Aorta (tissue), 5 donors: Measurements from ENCODE around the gene GGT5. TPM values are rescaled to one million over a fixed set of nuclear protein-coding genes. Genes with fewer than 3 reads are reported as not detected.
A peak's percentile ranks its signal among the peaks of the same experiment; 100 is the strongest.
"Not testable (repeated sequence)": the region's sequence is repeated elsewhere in the genome, so short reads cannot be mapped to it uniquely, and the experiment has no call there.

Experiments used
- ATAC-seq: fragments of 200-7000 bp; cut with Tn5 transposase; one replicate; pipeline ENCODE4 v1.9.1; 2022; ENCODE audit warnings: moderate library complexity; ENCODE audit not compliant: low FRiP score
- DNase-seq, 2 donors: peaks; one replicate each; pipeline ENCODE4 v3.0.0-alpha.2; 2020
- H3K27ac ChIP-seq, 2 donors: one replicate each; pipeline ENCODE4 v1.5.1; 2013; ENCODE audit warnings: low read length in 2 of 2, mild to moderate bottlenecking in 2 of 2, moderate library complexity in 2 of 2, control low read depth in 1 of 2, inconsistent platforms in 1 of 2, low read depth in 1 of 2
- H3K27me3 ChIP-seq, 2 donors: one replicate each; pipeline ENCODE4 v1.6.1; 2013; ENCODE audit warnings: control low read depth in 1 of 2, low read length in 1 of 2, mild to moderate bottlenecking in 1 of 2, moderate library complexity in 1 of 2; ENCODE audit not compliant: insufficient read depth in 2 of 2, control insufficient read depth in 1 of 2
- H3K36me3 ChIP-seq, 2 donors: one replicate each; pipeline ENCODE4 v1.6.1; 2013; ENCODE audit warnings: control low read depth in 1 of 2, low read length in 1 of 2, mild to moderate bottlenecking in 1 of 2; ENCODE audit not compliant: insufficient read depth in 2 of 2, control insufficient read depth in 1 of 2
- H3K4me1 ChIP-seq, 2 donors: one replicate each; pipeline ENCODE4 v1.6.1; 2013; ENCODE audit warnings: low read length in 2 of 2, control low read depth in 1 of 2, mild to moderate bottlenecking in 1 of 2, moderate library complexity in 1 of 2; ENCODE audit not compliant: insufficient read depth in 2 of 2, control insufficient read depth in 1 of 2
- H3K4me3 ChIP-seq, 2 donors: one replicate each; pipeline ENCODE4 v1.5.1; 2013; ENCODE audit warnings: low read length in 2 of 2, control low read depth in 1 of 2, mild to moderate bottlenecking in 1 of 2
- H3K9me3 ChIP-seq: one replicate; pipeline ENCODE4 v1.6.1; 2013; ENCODE audit warnings: mild to moderate bottlenecking, low read length; ENCODE audit not compliant: control insufficient read depth
- WGBS, 2 donors: extraction: QIAGEN DNeasy Blood & Tissue Kit; methylation state at CpG; one replicate each; pipeline ENCODE4 v1.1.7; 2013; 5-methylcytosine and 5-hydroxymethylcytosine counted together
- intact Hi-C, 2 donors: fragments of 100-400 bp; cut with DNase I; formaldehyde crosslinking; loops; one replicate each; pipeline versions ENCODE4 v1.14.2 to v1.15.0; 2022
- long read RNA-seq, 2 donors: library from polyadenylated mRNA; unstranded; transcript quantifications; one replicate each; pipeline ENCODE4 v2.0.0, GENCODE V29; 2020 to 2021
- polyA plus RNA-seq, 2 donors: library from polyadenylated mRNA; stranded (reverse); fragments of 200-250 nt; gene quantifications; one replicate each; pipeline ENCODE4 v1.2.3, GENCODE V29; 2013
- total RNA-seq, 2 donors: library from RNA; stranded (reverse); fragmentation: NEBNext Ultra II Directional; extraction: Animal tissue kit (Norgen Biotek cat#: 25700); gene quantifications; one replicate each; pipeline ENCODE4 v1.2.1, GENCODE V29; 2021
- donor health status: healthy with polysubstance abuse.
- donor health status: Bipolar disorder and iron deficiency.
- donor health status: DM: no; HTN: no; CAD: no.
- donor health status: DM: no; HTN: no; CAD: no.
- donor health status: DM: yes; HTN: yes; CAD: no.

The GGT5 gene, protein sequence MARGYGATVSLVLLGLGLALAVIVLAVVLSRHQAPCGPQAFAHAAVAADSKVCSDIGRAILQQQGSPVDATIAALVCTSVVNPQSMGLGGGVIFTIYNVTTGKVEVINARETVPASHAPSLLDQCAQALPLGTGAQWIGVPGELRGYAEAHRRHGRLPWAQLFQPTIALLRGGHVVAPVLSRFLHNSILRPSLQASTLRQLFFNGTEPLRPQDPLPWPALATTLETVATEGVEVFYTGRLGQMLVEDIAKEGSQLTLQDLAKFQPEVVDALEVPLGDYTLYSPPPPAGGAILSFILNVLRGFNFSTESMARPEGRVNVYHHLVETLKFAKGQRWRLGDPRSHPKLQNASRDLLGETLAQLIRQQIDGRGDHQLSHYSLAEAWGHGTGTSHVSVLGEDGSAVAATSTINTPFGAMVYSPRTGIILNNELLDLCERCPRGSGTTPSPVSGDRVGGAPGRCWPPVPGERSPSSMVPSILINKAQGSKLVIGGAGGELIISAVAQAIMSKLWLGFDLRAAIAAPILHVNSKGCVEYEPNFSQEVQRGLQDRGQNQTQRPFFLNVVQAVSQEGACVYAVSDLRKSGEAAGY
- total RNA-seq: 10 to 100 TPM; 50.8 to 61.6 TPM
- 100 to 1,000 TPM in 1 of 2 donors, 10 to 100 TPM in 1; 52.3 to 434 TPM for polyA plus RNA-seq
- long read RNA-seq, donor 1, transcript GGT5-202 (12 exons, 2,494 nt): major isoform, 160 of 358 reads
- long read RNA-seq, donor 1, transcript GGT5-201 (11 exons, 2,334 nt): minor isoform, 32 of 358 reads
- long read RNA-seq, donor 1, transcript GGT5-203 (12 exons, 2,408 nt): minor isoform, 20 of 358 reads
- long read RNA-seq, donor 1, partial matches to known transcripts: 38 of 358 reads
- long read RNA-seq, donor 1, other reads (novel, unspliced or antisense): 107 of 358 reads
- long read RNA-seq, donor 2, transcript GGT5-201 (11 exons, 2,334 nt): minor isoform, 5 of 73 reads
- long read RNA-seq, donor 2, transcript GGT5-202 (12 exons, 2,494 nt): major isoform, 32 of 73 reads
- long read RNA-seq, donor 2, partial matches to known transcripts: 11 of 73 reads
- long read RNA-seq, donor 2, other reads (novel, unspliced or antisense): 22 of 73 reads

GRCh38 chr22:24245030-24245431, at the start of gene GGT5:
Gene GGT5 (minus strand): TSS chr22:24245082. CDS start chr22:24244725, 357 bp downstream.
- H3K9me3 ChIP-seq, ATAC-seq, H3K4me1 ChIP-seq, H3K4me3 ChIP-seq, H3K36me3 ChIP-seq, H3K27me3 ChIP-seq, intact Hi-C loops: not testable (repeated sequence)
- peak within 1 kb of the TSS in 1 of 2 donors; percentile 27 for H3K27ac ChIP-seq
- DNase-seq: peak in 1 of 2 donors; percentile 76
- 15 to 16% methylated on average over 9 to 12 of the region's 12 CpGs for WGBS, 2 donors

- DNase-seq, H3K4me3 ChIP-seq, H3K36me3 ChIP-seq, H3K27me3 ChIP-seq, H3K4me1 ChIP-seq, ATAC-seq, intact Hi-C loops, H3K9me3 ChIP-seq: not testable (repeated sequence)
- 98% methylated on average over 3 of the region's 3 CpGs for WGBS, 2 donors
- H3K27ac ChIP-seq: peak overlapping the region in 1 of 2 donors; percentile 33
Measured at GRCh38 chr22:24292202-24292830, 47.4 kb upstream of the GGT5 start.

DNA sequence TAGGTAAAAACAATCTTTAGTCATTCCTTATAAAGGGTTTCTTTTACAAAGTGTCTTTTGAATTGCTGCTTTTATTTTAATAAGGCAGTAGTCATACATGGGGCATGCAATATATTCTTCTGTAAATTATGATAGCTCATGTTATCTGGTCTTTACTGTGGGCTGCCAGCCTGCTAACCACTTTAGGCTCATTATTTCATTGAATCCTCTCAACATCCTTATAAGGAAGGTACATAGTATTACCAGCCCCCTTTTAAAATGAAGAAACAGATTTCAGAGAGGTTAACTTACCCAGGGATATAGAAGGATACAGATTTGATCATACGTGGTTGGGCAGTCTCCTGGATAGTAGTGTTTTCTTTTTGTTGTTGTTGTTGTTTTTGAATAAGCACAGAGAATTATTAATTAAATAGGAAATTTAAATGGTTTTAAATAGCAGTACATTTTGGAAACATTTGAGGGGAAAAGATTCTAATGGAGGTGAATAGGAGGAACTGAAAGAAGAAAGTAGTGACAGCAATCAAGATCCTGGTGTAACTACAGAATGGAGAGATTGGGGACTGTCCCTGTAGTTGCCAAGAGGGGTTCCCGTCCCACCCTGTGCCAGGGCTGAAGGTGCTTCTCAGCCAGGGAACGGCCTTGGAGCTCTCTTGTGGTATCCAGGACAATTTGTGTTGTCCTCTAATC, 46.8 kb upstream of the GGT5 start:
- ATAC-seq (no peak), DNase-seq (no peak)
- 49 to 58% methylated on average over 3 of the region's 3 CpGs for WGBS, 2 donors
- Histone ChIP-seq H3K27me3 (no peaks in the 10 kb centered on the region), H3K4me3 (no peak overlapping the region), H3K36me3 (no peaks in the 10 kb centered on the region), H3K4me1 (peaks cover 2 to 7% of the 10 kb centered on the region in 2 donors), H3K9me3 (no peaks in the 10 kb centered on the region), H3K27ac (peak overlapping the region in 1 of 2 donors; percentile 33)
- intact Hi-C loops: no loop called here

DNA sequence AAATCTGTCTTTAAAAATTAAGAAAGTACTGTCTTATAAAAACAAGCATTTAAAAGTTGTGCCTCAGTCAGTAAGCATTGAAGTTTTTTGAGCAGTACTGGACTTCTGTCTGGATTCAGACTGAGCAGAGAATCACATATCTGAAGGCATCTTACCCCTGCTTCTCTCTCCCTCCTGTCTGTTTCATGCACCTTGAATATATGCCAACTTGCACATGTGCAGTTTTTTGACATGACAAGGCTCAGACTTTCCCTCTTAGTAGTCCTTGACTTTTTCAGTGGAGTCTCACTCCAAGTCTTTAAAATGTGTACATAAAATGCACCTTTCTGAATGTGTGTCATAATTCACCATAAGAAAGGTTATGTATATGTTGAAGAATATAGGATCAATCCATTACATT, 45.6 kb upstream of the GGT5 start:
- H3K27ac ChIP-seq: peak overlapping the region; percentile 38 to 82
- DNase-seq (no peak), ATAC-seq (no peak)
- H3K27me3 ChIP-seq: no peaks in the 10 kb centered on the region
- H3K36me3 ChIP-seq: no peaks in the 10 kb centered on the region
- peaks cover 2 to 7% of the 10 kb centered on the region in 2 donors for H3K4me1 ChIP-seq
- intact Hi-C loops: no loop called here
- H3K4me3 ChIP-seq: no peak overlapping the region
- no peaks in the 10 kb centered on the region for H3K9me3 ChIP-seq

DNA sequence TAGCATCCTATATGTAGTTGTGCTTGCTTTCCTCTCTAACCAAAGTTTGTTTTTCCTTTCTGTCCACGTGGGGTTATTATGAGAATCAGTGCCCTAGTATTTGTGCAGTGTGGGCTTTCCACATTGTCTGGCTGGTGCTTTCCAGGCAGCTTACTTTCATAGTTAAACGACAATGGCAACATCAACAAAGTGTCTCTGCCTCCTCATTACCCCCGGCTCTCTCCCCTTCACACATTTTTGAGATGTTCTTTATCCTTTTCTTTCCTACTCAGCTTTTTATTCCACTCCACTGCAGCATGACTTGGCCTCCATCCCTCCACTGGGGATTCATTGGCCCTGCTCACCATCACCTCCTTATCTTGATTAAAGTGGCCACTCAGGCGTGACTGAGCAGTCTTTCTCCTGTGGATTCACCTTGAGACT, 44.9 kb upstream of the GGT5 start:
- ATAC-seq: peak; percentile 31
- no peak for DNase-seq
- Histone ChIP-seq H3K4me3 (no peak overlapping the region), H3K4me1 (peaks cover 3 to 7% of the 10 kb centered on the region in 2 donors), H3K9me3 (no peaks in the 10 kb centered on the region), H3K27me3 (no peaks in the 10 kb centered on the region), H3K27ac (peak overlapping the region; percentile 38 to 86), H3K36me3 (no peaks in the 10 kb centered on the region)
- intact Hi-C loops: no loop called here
- WGBS, 2 donors: 1 to 3% methylated on average over 4 of the region's 4 CpGs

DNA sequence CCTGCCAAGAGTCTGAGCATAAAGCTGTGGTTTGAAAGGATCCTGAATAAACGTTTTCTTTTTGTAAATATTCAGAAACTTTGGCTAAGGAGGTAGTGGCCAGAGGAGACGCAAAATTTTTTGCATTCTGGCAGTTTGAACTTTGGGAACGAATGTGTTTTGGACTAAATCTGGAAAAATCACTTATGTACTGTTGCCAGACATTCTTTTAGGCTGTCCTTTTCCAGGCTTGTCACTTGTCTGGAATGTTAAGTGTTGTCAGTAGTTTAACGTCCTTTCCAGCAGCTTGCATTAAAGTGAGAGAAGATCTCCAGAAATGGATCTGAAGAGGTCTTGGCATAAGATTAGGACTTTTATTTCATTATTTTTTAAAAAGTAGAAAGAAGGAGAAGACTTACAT, 44.2 kb upstream of the GGT5 start:
- peaks cover 3 to 7% of the 10 kb centered on the region in 2 donors for H3K4me1 ChIP-seq
- no peak for DNase-seq
- WGBS, 2 donors: 2 to 6% methylated on average over 4 of the region's 4 CpGs

GRCh38 chr22:24287801-24288200, 42.9 kb upstream of the GGT5 start:
- H3K27me3 ChIP-seq, DNase-seq, ATAC-seq, H3K4me3 ChIP-seq, H3K9me3 ChIP-seq, intact Hi-C loops, H3K4me1 ChIP-seq, H3K36me3 ChIP-seq: not testable (repeated sequence)
- 33 to 41% methylated on average over 5 to 6 of the region's 6 CpGs for WGBS, 2 donors
- H3K27ac ChIP-seq: peak overlapping the region in 1 of 2 donors; percentile 48

More for the DNA sequence above, 44.2 kb upstream of the GGT5 start:
- H3K27ac ChIP-seq: no peak overlapping the region
- H3K9me3 ChIP-seq: no peaks in the 10 kb centered on the region
- no peak overlapping the region for H3K4me3 ChIP-seq
- ATAC-seq: peak; percentile 81
- no peaks in the 10 kb centered on the region for H3K27me3 ChIP-seq
- H3K36me3 ChIP-seq: no peaks in the 10 kb centered on the region
- intact Hi-C loops: no loop called here

- H3K27ac ChIP-seq: peak overlapping the region in 1 of 2 donors; percentile 48
- H3K27me3 ChIP-seq, H3K4me3 ChIP-seq, H3K36me3 ChIP-seq, ATAC-seq, H3K9me3 ChIP-seq, H3K4me1 ChIP-seq, intact Hi-C loops, DNase-seq: not testable (repeated sequence)
- 12 to 22% methylated on average over 6 to 8 of the region's 9 CpGs for WGBS, 2 donors
Measured at GRCh38 chr22:24287212-24287611, 42.3 kb upstream of the GGT5 start.
